NCI-H345 treated with DMSO at 0.1 percent for 48 hours (cell line): ENCODE results near the gene ACTG1.

Experiments used
- DNase-seq: peaks from one replicate; lab custom pipeline; 2025; ENCODE audit not compliant: unreplicated experiment; lab: John Stamatoyannopoulos, UW

Gene ACTG1

DNA sequence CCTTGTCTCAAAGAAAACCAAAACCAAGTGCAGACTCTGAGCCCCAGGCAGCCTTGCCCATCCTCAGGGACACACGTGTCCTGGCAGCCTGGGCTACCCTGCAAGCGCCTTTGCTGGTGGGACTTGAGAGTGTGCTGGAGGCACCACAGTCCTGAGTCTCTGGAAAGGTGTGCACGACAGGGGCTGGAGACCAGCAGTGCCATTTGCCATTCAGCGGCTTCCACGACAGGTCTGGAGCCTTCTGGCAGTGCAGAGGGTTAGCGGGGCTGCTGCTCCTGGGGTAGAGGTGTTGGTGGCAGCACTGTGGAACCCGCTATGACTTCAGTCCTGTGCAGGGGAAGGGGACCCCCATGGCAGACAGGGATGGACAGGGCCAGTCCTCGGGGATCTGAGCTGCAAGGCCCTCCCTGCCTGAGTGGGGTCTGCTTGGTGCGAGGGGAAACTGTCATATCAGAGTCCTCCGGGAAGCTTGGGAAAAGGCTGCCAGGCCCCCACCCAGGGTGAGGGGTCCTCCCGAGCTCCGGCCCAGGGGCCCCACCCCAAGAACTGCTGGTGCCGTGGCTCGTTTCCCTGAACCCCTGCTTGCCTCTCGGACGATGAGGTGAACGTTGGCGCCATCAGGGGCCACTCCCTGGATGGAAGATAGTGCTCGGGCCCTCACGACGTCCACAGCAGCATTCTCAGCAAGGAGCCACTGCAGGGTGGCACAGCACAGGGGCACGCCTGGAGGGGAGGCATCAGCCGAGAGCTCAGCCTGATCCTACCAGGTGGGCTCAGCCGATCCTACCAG is 32.8 kb upstream of the ACTG1 start:
- no peak for DNase-seq

DNA sequence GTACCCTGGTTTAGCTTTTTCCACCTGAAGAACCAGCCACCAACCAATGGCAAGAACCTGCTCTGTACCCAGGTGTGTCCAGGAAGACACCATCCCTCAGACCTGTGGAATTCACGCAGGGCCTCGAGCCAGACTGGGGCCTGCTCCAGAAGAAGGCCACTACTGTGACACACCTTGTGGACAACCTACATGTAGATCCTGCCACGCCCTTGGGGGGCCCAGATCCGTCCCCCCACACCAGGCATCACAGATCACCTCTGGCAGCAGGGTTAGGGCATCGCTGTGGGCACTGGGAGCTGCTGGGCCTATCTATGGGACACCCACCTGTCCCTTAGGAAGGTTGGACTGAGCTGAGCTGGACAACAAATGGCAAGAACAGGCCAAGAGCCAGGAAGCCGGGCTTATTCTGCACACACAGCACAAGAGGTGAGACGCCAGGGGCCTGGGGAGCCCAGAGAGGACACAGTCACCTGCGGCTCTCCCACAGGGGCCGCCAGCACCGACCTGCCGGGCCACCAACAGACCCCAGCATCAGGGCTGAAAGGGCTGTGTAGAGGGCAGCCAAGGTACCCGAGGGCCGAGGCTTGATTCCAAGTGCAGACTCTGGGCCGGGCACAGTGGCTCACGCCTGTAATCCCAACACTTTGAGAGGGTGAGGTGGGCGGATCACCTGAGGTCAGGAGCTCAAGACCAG is 31.8 kb upstream of the ACTG1 start:
- DNase-seq = no peak

DNA sequence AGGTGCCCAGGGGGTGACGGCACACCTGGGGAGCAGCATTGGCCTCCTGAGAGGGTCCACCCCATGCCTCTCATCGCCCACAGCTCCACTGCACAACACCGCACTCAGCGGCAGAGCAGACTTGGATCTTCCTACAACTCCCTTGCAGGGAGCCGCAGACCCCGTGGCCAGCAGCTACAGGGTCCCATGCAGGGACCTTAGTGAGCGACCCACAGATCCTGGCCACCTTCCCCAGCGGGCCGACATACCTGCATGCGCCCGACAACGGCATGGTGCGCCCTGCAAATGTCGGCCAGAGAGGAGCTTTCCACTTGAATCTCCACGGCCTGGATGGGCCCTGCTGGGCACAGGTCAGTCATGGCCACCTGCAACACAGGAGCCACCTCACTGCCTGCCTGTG is 31.2 kb upstream of the ACTG1 start:
- no peak for DNase-seq

DNA sequence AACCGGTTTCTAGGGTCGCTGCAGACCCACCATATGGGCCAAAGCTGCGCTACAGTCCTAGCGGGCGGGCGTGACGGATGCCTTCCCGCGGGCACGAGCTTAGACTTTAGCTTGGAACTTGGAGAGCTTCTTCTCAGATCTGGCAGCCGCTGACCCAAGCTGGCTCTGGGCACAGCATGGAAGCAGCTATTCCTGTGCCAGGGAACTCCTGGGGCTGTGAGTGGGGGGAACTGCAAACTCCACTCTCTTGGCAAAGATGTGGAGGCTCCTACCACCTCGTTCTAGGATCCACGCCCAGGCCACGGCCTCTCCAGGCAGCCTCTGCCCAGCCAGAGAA is 30.7 kb upstream of the ACTG1 start:
- no peak for DNase-seq

DNA sequence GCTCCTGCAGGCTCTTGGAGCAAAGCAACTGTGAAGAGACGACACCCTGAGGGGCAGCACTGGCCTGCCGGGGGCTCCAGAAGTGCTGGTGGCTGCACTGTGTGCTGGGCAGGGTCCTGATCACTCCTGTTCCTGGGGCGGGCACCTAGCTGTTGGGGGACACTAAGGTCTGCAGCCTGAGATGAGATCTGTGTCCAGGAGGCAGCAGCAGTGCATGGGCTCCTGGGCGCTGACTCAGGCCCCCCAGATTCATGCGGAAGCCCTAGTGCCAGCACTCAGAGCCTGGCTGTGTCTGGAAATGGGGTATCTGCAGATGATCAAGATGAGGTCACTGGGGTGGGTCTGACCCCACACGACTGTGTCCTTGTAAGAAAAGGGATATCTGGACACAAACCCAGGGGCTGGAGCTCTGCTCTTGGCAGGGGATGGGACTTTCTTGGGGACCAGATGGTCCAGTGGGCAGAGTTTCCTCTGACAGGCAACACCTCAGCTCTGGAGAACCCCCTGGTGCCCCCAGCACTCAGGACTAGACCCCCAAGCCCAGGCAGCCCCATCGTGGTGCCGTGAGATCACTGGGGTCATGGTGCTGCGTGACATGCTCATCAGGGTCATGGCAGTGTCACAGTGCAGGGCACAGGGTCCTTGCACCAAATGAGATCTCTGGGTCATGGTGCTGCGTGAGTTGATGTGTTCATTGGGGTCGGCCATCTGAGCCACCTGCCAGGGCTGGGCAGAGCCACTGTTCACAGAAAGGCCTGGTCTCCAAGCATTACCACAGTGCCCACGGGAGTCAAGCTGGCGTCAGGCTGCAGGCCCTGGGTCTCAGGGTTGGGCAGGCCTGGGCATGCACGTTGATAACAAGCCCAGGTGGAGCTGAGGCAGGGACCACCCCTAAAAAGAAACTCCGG is 30.1 kb upstream of the ACTG1 start:
- no peak for DNase-seq

DNA sequence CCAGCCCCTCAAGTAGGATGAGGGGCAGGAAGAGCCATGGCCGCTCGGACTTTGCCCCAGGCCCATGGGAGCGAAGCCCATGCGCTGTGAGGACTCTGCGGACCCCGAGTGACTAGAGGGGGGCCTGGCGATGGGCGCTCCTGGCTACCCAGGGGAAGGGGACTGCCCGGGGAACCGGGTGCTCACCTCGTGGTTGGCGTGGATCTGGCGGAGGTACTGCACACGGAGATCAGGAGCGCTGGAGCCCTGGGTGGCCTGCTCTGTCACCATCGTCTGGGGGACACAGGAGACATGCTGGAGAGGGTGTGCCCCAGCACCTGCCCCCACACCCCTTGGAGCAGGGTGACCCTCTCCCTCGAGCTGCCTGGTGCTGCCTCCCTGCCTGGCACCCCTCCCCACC is 28.5 kb upstream of the ACTG1 start:
- DNase-seq = no peak

GRCh38 chr17:81540676-81541027 is 28.1 kb upstream of the ACTG1 start:
- DNase-seq = no peak

DNA sequence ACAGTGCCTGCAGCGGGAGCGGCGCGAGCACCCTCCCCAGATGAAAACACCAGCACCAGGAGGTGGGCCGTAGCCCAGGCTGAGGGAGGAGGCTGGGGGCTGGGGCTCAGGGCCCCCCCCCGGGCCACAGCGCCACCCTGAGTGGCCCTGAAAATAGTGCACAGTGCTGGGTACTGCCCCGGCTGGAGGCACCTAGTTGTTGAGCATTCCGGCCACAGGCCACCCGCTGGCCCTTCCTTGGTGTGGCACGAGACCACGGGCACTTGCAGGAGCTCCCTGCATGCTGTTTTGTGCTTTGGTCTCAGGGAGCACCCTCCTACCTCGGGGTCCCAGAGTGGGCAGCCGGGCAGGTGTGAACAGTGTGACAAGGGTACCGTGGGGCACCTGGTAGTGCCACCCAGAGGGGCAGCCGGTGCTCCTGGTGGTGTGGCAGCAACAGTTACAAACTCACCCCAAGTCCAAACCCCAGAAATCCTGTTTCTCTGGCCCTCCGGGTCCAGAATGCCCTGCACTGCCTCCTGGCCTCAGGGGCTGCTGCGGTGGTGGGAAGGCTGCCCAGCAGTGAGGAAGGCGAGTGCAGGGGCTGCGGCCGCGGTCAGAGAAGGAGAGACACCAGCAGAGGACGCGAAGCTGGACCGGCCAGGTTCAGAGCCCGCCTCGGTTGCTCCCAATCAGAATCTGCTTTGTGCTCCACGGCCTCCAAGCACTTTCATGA is 27.5 kb upstream of the ACTG1 start:
- no peak for DNase-seq

DNA sequence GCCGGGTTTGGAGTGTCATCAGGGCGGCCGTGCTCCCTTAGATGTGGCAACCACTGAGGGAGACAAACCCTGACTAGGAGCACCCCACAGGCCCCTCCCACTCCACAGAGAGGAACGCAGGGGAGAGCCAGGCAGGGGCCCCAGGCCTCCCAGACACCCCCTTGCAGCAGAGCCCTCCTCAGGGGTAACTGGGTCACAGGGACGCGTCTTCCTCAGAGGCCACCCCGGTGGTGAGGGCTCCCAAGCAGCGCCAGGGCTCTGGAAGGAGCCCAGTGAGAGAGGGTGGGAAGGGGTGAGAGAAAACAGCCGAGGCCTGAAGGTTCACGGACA is 26.9 kb upstream of the ACTG1 start:
- no peak for DNase-seq

GRCh38 chr17:81538651-81539570 is 26.3 kb upstream of the ACTG1 start:
- no peak for DNase-seq

DNA sequence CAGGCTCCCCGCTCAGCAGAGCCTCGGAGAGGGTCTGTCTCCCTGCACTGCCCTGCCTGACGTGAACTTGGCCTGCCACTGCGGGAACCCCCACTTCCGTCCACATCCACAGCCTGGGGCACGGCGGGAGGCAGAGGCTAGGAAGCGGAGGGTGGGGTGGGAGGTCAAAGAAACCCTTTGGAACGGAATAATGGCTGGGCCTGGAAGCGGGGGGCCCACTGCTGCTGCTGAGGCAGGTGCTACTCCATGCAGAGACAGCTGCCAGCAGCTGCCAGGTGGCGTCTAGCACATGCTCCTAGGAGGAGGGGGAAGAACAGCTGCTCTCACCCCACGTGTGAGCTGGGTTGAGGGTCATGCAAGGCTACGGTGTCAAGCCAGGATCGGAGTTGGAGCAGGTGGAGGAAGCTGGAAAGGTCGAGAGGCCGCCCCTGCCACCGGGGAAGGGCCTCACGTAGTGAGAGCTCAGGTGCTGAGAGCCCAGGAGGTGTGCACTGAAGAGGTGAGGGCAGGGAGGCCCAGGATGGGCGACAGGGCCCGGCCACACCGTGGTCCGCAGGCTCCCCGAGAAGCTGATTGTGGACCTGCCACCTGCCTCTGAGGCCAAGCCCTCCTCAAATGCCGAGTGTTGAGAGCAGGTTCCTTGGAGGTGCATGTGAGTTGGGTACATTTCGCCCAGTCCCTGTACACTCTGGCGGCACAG is 25.4 kb upstream of the ACTG1 start:
- peak; percentile 78 for DNase-seq

GRCh38 chr17:81537343-81537855 is 24.8 kb upstream of the ACTG1 start:
- DNase-seq = peak; percentile 78

DNA sequence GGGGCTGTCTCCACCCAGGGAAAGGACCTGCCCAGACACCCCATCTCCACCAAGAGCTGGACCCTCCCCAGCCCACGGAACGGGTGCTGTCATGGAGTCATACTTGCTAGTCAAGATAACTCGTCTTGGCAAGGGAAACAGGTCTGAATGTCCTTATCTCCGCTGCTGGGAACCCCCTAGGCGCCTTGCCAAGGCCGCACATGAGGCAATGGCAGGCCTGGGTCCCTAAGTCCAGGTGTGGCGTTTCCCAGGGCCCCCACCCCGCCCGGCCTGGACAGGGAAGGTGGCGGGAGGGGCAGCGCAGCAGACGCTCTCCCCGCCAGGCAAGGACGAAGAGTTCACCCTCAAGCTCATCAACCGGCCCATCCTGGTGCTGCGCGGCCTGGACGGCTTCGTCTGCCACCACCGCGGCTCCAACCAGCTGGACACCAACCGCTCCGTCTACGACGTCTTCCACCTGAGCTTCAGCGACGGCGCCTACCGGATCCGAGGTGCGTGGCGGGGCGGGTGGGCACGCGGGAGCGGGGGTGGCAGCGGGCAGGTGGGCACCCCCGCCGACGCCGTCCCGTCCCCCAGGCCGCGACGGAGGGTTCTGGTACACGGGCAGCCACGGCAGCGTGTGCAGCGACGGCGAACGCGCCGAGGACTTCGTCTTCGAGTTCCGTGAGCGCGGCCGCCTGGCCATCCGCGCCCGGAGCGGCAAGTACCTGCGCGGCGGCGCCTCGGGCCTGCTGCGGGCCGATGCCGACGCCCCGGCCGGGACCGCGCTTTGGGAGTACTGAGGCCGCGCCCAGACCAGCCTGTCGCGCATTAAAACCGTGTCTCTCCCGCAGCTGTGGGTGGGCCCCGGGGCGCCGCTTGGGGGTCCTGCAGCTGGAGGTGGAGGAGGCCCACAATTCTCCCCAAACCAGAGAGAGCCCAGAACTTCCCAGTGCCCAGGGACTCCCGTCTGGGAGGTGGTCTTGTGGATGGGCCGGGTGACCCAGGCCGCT is 24.0 kb upstream of the ACTG1 start:
- DNase-seq = no peak

DNA sequence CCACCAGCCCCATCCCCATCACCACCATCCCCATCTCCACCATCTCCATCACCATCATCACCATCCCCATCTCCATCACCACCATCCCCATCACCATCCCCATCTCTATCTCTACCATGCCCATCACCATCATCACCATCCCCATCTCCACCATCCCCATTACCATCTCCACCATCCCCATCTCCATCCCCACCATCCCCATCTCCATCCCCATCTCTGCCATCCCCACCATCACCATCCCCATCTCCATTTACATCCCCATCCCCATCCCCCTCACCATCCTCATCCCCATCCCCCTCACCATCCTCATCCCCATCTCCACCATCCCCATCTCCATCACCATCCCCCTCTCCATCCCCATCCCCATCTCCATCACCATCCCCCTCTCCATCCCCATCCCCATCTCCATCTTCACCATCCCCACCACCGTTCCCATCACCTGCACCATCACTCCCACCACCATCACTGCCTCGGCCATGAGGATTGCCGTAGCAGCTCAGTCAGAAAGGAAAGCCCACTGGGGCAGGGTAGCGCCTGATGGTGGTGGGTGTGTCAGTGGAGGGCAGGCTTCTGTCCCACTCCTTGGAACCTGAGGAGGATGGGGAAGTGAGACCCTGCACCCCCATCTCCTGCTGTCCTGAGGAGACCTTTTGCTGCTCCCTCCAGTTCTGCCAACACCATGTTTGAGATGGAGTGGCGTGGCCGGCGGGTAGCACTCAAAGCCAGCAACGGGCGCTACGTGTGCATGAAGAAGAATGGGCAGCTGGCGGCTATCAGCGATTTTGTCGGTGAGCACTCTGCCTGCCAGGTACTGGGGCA is 23.1 kb upstream of the ACTG1 start:
- no peak for DNase-seq

DNA sequence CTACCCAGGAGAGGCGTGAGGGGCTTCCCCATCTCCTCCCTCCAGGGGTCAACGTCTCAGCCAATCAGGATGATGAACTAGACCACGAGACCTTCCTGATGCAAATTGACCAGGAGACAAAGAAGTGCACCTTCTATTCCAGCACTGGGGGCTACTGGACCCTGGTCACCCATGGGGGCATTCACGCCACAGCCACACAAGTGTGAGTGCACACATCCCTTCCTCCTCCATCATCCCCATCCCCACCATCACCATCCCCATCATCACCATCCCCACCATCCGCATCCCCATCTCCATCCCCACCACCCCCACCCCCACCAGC is 22.4 kb upstream of the ACTG1 start:
- no peak for DNase-seq

DNA sequence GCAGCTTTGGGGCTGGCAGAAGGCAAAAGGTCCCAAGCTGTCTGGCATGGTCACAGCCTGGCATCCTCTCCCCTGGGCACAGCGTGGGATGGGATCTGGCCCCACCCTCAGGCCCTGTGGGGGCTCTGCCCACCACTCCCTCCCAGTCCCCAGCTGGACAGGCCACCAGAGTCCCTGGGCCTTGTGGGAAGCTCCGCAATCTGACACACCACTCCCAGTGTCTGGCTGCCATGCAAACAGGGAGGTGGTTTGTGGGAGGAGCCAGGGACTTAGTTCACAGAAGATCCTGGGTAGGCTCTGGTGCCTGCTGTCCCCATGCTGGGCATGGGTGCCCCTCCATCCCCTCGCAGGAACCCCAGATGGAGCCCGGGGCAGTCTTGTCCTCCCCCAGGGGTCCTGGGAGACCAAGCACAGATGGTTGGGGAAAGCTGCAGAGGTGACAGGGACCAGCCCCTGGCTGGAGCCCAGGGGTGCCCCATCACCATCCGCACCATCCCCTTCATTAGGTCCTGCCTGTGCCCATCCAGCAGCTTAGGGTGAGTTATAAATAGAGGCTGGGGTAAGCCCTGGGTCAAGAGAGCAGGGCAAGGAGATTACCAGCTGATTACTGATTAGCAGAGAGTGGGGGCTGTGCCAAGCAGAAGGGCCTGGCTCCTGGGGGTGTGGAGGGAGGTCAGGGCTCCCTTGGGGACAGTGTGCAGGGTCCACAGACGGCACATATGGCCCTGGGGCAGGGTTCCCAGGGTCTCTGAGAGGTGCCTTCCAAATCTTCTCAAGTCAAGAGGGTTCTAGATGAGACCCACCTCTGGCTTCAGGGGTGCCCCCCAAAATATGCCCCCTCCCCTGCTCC is 21.8 kb upstream of the ACTG1 start:
- no peak for DNase-seq
